Fibroblast of lung (primary cell): Measurements from ENCODE around the gene H6PD. TPM values are rescaled to one million over a fixed set of nuclear protein-coding genes. Genes with fewer than 3 reads are reported as not detected.

Experiments used
- DNase-seq, 2 donors: peaks; one replicate each; pipeline versions ENCODE4 v3.0.0 to v3.0.0-alpha.2; 2010; ENCODE audit warnings: low read depth in 2 of 2
- H2AFZ ChIP-seq: 2 replicates; pipeline ENCODE4 v1.5.1; 2012; ENCODE audit warnings: low read length, control low read depth, inconsistent platforms
- H3K27ac ChIP-seq: 2 replicates; pipeline ENCODE4 v1.5.1; 2011; ENCODE audit warnings: low read length, control low read depth; ENCODE audit not compliant: insufficient read depth
- H3K27me3 ChIP-seq: 2 replicates; pipeline ENCODE4 v1.5.1; 2011; ENCODE audit warnings: mild to moderate bottlenecking, low read length; ENCODE audit not compliant: control insufficient read depth, insufficient read depth
- H3K36me3 ChIP-seq: 2 replicates; pipeline ENCODE4 v1.5.1; 2011; ENCODE audit warnings: low read length; ENCODE audit not compliant: control insufficient read depth, insufficient read depth
- H3K4me1 ChIP-seq: 2 replicates; pipeline ENCODE4 v1.5.1; 2011; ENCODE audit warnings: low read length; ENCODE audit not compliant: control insufficient read depth, insufficient read depth; ENCODE audit errors: extremely low read depth
- H3K4me2 ChIP-seq: 2 replicates; pipeline ENCODE4 v1.5.1; 2011; ENCODE audit warnings: low read length, control low read depth; ENCODE audit not compliant: insufficient read depth; ENCODE audit errors: extremely low read depth
- H3K4me3 ChIP-seq, 4 experiments: fragments of 200-600 bp in 1 of 4; sonication (generic) in 1 of 4; replicated peaks in 1 of 4; 2 replicates each; pipeline ENCODE4 v1.5.1; 2011 to 2016; ENCODE audit warnings: low read length in 4 of 4, low read depth in 3 of 4, mild to moderate bottlenecking in 3 of 4, control low read depth in 2 of 4, inconsistent platforms in 1 of 4, mixed read lengths in 1 of 4; ENCODE audit not compliant: insufficient read depth in 1 of 4; ENCODE audit errors: control extremely low read depth in 1 of 4
- H3K79me2 ChIP-seq: 2 replicates; pipeline ENCODE4 v1.5.1; 2012; ENCODE audit warnings: mild to moderate bottlenecking, low read length, inconsistent platforms; ENCODE audit not compliant: control insufficient read depth, insufficient read depth
- H3K9ac ChIP-seq: 2 replicates; pipeline ENCODE4 v1.5.1; 2011; ENCODE audit warnings: mild to moderate bottlenecking, low read length, control low read depth; ENCODE audit not compliant: insufficient read depth
- H3K9me3 ChIP-seq: 2 replicates; pipeline ENCODE4 v1.5.1; 2012; ENCODE audit warnings: low read depth, low read length; ENCODE audit not compliant: control insufficient read depth, insufficient read depth
- H4K20me1 ChIP-seq: 2 replicates; pipeline ENCODE4 v1.5.1; 2011; ENCODE audit warnings: low read length; ENCODE audit not compliant: control insufficient read depth, insufficient read depth; ENCODE audit errors: extremely low read depth
- EZH2 ChIP-seq: IDR thresholded peaks from 2 replicates; pipeline ENCODE4 v1.5.1; 2012; ENCODE audit warnings: low read length, control low read depth, mild to moderate bottlenecking; ENCODE audit errors: missing control alignments
- polyA plus RNA-seq, 2 donors: library from polyadenylated mRNA; depleted of rRNA in 1 of 2; stranded (reverse) in 1 of 2; unstranded in 1 of 2; fragments of >200 nt; gene quantifications; 2 replicates each; pipeline ENCODE4 v1.2.1, GENCODE V29; 2011 to 2012; ENCODE audit warnings: missing spikeins in 1 of 2
- total RNA-seq: library from RNA; depleted of rRNA; stranded (reverse); fragments of >200 nt; gene quantifications from 2 replicates; pipeline ENCODE4 v1.2.1, GENCODE V29; 2014
- TF ChIP-seq, protein P1 (sequence below), 2 donors: IDR thresholded peaks in 1 of 2; conservative IDR thresholded peaks in 1 of 2; 1 replicate in 1 of 2; 2 replicates in 1 of 2; pipeline ENCODE4 v1.5.1; 2011 to 2012; ENCODE audit warnings: low read length in 2 of 2, control low read depth in 1 of 2, inconsistent platforms in 1 of 2, low read depth in 1 of 2, mild to moderate bottlenecking in 1 of 2

Gene H6PD
- total and polyA plus RNA-seq, 2 donors (not counting 1 experiment from before 2014, with no cell fraction given), result 15.2 to 23.5 TPM

DNA sequence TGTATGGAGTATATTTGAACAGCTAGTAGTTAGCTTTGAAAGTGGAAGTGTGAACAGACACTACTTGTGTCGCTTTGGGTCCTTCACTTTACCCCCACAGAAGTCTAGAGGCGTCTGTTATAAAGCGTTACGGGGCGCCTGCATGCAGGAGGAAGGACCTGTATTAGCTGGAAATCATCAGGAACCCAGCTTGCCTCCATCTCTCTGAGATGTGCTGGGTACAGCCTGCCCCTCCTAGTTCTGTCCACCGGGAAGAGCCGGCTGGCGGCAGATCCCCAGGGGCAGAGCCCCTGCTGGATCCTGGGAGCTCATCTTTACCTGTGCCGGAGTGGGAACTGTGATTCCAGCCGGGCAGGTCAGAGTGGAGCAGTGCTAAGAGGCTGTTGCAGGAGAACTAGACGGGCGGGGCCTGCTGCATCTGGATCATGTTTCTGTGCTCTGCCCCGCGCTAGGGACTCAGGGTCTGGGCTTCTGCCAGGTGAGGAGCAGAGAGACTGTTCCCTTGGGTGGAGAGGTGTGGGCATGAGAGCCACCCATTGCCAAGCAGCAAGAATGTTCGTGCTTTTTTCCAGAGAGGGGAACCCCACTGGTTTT, 35.8 kb downstream of the H6PD start:
- Histone ChIP-seq H3K27ac (no peak overlapping the region), H4K20me1 (no peaks in the 10 kb centered on the region), H3K9me3 (no peaks in the 10 kb centered on the region), H3K27me3 (no peaks in the 10 kb centered on the region), H3K4me1 (peaks cover 5% of the 10 kb centered on the region), H3K4me2 (peak overlapping the region; percentile 15), H3K79me2 (no peaks in the 10 kb centered on the region), H3K4me3 (no peak overlapping the region), H3K9ac (no peak overlapping the region), H3K36me3 (no peaks in the 10 kb centered on the region), H2AFZ (no peak overlapping the region)
- peak in 1 of 2 donors; percentile 18 for DNase-seq
- no peak for TF ChIP-seq EZH2
- TF ChIP-seq, protein P1, sequence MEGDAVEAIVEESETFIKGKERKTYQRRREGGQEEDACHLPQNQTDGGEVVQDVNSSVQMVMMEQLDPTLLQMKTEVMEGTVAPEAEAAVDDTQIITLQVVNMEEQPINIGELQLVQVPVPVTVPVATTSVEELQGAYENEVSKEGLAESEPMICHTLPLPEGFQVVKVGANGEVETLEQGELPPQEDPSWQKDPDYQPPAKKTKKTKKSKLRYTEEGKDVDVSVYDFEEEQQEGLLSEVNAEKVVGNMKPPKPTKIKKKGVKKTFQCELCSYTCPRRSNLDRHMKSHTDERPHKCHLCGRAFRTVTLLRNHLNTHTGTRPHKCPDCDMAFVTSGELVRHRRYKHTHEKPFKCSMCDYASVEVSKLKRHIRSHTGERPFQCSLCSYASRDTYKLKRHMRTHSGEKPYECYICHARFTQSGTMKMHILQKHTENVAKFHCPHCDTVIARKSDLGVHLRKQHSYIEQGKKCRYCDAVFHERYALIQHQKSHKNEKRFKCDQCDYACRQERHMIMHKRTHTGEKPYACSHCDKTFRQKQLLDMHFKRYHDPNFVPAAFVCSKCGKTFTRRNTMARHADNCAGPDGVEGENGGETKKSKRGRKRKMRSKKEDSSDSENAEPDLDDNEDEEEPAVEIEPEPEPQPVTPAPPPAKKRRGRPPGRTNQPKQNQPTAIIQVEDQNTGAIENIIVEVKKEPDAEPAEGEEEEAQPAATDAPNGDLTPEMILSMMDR (conservative IDR thresholded peaks at IDR 0.05 in 1 of 2, IDR thresholded peaks at IDR 0.05 in 1 of 2; ENCODE audit: low read depth in 1 of 2, low read length in 2 of 2), result no peak

DNA sequence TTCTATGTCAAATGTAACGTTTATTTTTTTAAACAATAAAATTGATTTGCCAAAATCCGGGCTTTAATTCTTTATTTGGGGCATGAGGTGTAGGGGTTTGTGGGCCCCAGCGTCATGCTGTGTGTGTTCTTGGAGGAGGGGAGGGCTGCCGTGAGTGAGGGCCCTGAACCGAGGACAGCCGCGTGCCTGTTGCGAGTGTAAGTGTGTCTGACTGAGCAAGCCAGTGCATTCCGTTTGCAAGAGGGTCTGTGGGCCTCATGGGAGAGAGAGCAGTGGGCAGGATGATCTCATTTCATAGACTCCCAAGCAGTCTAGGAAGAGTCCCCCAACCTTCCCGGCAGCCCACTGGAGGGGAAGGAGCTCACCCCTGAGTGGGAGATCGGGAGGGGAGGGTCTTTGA, 36.7 kb downstream of the H6PD start:
- Histone ChIP-seq H3K36me3 (no peaks in the 10 kb centered on the region), H3K4me2 (no peak overlapping the region), H3K4me1 (peaks cover 8% of the 10 kb centered on the region), H4K20me1 (no peaks in the 10 kb centered on the region), H3K4me3 (no peak overlapping the region), H3K79me2 (no peaks in the 10 kb centered on the region), H3K27ac (no peak overlapping the region), H3K27me3 (no peaks in the 10 kb centered on the region), H3K9ac (no peak overlapping the region), H3K9me3 (no peaks in the 10 kb centered on the region), H2AFZ (no peak overlapping the region)
- DNase-seq, result peak in 1 of 2 donors; percentile 53
- no peak for TF ChIP-seq EZH2
- TF ChIP-seq, protein P1 (conservative IDR thresholded peaks at IDR 0.05 in 1 of 2, IDR thresholded peaks at IDR 0.05 in 1 of 2; ENCODE audit: low read depth in 1 of 2, low read length in 2 of 2), result no peak

DNA sequence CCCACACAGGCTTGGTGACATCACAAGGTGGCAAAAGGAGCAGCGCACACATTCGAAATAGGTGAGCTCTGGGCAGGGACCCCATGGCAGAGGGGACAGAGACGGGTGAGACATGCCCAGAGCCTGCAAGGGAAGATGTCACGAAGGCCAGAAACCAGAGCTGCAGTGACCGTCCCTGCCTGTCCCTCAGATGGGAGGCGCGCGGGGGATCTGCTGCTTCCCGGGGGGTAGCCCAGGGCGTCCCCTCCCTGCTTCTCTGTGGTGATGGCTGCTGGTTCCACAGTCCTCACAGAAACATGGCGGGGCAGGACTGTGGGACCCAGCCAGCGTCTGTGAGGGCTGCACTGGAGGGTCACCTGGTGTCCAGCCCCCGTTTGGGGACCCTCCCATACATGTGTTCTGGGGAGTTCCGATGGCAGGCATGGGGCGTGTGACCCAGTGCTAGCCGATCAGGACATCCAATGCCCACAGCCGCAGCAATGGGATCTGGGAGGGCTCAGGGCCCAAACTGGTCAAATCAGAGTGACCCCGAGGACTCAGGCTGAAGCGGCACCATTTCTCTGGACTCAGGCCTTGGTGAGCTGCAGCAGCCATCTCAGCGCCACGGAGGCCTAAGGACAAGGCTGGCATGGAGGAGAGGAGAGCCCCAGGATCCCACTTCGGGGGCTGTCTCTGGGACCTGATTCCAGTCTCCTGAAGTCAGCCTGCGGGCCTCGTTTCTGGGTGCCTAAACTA, 37.5 kb downstream of the H6PD start:
- H3K9ac ChIP-seq, result no peak overlapping the region
- TF ChIP-seq, protein P1 (conservative IDR thresholded peaks at IDR 0.05 in 1 of 2, IDR thresholded peaks at IDR 0.05 in 1 of 2; ENCODE audit: low read depth in 1 of 2, low read length in 2 of 2), result no peak
- TF ChIP-seq EZH2, result no peak

More for the DNA sequence above, 37.5 kb downstream of the H6PD start:
- no peak overlapping the region for H2AFZ ChIP-seq
- no peaks in the 10 kb centered on the region for H3K9me3 ChIP-seq
- no peak overlapping the region for H3K4me2 ChIP-seq
- no peak overlapping the region for H3K4me3 ChIP-seq
- H3K4me1 ChIP-seq, result peaks cover 8% of the 10 kb centered on the region
- no peaks in the 10 kb centered on the region for H3K79me2 ChIP-seq
- no peaks in the 10 kb centered on the region for H4K20me1 ChIP-seq
- no peak overlapping the region for H3K27ac ChIP-seq
- no peaks in the 10 kb centered on the region for H3K27me3 ChIP-seq
- DNase-seq, result no peak
- H3K36me3 ChIP-seq, result no peaks in the 10 kb centered on the region
